GM21367 (cell line): Measurements from ENCODE around the gene AP1G2.
"Not testable (repeated sequence)": the region's sequence is repeated elsewhere in the genome, so short reads cannot be mapped to it uniquely, and the experiment has no call there.

ENCODE experiments used
- ATAC-seq: cut with Tn5 transposase; IDR thresholded peaks from one replicate; pipeline ENCODE4 v1.9.1; 2021; ENCODE audit not compliant: unreplicated experiment

AP1G2 gene

DNA sequence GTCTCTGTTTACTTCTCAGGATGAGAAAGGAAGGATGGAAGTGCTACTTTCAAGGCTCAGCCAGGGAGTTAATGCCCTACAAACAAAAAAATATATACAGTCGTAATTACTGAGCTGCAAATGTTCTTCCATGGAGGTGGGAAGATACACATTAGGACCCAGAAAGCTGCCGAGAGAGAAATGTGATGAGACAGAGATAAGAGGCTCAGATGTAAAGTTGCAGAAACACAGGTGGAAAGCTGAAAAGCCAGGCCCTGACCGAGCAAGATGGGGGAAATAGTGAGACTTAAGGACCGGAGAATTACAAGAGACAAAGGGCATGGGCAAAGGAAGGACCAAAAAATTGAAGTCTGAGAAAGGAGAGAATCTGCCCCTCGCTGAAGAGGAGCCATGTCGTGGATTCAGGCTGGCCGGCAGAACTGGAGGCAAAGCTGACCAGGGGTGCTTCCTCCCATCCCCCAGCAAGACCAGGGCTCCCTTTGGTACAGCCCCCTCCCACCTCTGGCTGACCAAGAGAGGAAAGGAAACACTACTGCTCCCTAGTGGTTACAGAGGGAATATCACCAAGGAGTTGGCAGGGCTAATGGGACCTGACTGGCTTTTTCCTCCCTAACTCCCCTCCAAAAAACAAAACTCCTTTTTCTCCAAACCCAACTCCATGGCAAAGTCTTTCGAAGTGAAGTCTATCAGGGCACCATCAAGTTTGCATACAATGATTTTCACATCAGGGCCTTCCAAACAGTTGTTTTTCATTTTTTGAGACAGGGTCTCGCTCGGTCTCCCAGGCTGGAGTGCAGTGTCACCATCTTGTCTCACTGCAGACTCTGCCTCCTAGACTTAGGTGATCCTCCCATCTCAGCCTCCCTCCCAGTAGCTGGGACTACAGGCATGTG lies 28.1 kb downstream of the AP1G2 start:
- ATAC-seq: no peak

DNA sequence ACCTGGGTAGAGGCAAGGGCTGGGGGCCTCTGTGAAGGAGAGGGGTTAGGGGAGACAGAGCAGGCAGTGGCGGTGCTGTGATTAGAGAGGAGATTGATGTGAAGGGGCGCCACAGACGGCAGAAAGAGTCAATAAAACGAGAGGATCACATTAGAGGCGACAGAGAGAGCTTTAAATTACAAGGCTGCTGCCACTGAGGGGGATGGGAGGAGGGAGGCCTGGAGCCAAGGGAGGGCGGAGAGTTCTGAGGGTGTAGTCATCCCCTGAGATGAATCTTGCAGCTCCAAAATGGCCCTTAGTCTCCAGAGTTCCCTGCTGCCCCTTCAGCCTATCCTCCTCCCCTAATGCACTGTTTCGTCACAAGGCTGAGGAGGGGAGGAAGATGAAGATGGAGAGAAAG lies 28.8 kb downstream of the AP1G2 start:
- ATAC-seq: no peak

DNA sequence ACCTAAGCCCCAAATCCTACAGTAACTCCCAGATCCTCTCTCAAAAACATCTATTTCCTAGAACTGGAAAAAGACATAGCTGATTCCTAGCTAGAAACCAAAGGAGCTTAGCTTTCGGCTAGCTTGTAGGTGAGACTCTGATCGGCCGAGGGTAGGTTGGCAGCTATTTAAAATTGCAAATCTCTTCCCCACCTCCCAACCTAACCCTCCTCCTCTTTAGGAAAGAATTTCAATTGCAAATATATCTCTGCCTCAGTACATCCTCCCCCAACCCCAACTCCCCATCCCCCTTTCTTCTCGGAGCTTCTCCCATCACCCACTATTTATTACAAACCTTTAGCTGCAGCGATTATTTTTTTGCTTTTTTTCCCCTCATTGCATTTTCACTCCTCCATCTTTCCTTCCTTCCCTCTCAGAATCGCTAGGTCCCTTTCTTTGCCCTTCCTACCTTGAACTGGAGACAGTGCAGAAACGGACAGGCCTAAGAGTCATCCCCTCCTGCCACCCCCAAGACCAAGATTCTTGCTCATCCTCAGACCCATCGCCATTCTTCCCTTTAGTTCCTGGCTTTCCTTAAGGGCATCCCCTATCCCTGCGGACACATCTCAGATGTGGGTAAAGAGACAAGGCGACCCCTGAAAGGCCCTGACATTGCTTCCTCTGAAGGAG lies 29.4 kb downstream of the AP1G2 start:
- ATAC-seq: no peak

DNA sequence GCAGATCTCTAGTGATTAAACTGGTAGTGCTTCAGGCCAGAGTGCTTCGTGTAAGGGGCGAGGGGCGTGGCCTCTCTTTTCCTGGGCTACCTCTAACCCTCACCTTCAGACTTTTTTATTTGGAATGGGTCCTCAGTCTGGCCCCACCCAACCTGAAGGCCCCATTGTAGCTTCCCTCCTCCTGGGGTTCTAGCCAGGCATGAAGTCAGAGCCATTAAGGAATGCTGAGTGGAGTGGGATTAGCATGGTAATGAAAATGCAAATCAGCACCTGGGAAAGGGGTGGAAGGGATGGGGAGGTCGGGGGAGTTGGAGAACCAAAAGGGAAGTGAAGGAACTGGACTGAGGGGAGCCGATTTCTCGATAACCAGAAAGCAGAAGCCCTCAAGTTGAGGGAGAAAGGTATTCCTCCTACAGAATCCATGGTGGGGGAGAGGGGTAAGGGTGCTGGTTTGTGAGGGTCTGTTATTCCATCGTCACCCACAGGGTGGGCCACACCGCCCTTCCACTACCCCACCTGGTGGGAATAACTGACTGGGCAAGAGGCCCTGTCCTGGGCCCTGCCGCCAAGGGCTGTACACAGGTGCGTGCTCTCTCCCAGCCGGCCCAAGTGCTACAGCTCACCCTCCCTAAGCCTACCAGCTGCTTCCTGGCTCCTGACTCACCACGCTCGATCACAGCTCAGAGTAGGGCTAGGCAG lies 30.1 kb downstream of the AP1G2 start:
- no peak for ATAC-seq

DNA sequence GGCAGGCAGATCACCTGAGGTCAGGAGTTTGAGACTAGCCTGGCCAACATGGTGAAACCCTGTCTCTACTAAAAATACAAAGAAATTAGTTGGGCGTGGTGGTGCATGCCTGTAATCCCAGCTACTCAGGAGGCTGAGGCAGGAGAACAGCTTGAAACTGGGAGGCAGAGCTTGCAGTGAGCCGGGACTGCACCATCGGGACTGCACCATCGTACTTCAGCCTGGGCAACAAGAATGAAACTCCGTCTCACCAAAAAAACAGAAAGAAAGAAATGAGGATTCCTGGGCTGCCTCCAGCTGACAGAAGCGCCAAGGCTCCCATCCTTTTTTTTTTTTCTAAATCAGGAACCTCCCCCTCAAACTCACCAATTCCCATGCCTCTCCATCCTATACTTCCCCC lies 30.7 kb downstream of the AP1G2 start:
- not testable (repeated sequence) for ATAC-seq

DNA sequence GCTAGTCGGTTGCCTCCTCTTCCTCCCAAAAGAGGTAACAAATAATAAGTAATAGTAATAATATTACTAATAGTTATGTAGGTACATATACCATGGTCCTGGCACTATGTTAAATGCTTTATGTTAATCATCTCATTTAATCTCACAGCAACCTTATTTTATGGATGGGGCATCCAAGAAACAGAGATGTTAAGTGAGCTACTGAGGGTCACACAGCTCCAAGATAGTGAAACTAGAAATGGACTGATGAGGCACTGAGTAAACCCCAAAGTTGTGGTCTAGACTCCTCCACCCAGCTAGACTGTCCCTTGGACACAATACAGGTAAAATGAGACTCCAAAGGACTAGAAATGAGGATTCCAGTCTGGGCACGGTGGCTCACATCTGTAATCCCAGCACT lies 31.1 kb downstream of the AP1G2 start:
- ATAC-seq: no peak

DNA sequence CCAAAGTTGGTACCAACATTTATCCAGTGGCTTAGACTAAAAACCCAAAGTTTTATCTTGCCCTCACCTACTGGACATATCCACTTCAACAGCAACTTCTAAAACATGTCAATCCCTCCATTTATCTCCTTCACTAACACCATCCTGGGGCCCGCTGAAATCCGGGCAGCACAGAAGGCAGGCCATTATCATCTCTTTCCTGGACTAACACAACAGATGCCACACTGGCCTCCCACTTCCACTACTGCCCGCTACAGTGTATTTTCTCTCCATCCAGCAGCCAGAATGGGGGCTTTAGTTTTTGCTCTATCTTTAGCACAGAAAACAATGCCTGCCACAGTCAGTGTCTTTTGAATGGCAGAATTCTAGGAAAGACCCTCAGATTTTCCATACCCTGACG lies 31.6 kb downstream of the AP1G2 start:
- no peak for ATAC-seq

DNA sequence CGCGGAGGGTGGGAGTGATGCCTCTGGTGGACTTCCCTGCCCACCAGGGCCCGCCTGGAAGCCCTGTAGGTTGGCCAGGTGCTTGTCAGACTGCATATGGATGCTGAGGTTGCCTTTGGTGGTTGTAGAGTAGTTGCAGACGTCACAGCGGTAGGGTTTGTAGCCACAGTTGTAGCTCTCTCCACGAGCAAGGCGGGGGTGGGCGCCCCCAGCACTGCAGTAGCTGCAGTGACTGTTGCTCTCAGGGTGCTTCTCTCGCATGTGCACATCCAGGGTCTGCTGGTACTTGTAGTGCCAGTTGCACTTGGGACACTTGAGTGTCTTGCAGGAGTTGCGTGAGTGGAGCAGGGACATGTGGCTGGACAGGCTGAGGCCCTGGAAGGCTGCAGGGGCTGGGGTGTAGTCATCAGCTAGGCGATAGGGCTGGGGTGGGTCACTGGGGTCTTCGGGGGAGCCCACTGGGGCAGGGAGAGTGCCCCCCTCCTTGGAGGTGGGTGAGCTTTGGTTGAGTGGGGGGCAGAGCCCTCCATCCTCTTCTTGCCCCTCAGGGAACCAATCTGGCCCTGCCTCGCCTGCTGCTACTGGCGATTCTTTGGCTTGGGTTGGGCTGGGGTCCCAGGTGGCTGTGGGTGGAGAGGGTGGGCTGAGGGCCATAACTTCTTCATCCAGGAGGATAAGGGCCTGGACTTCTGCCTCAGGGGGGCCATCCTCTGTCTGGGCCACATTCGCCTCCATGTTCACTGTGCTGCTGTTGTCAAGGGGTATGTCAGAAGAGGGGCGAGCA lies 33.7 kb downstream of the AP1G2 start:
- ATAC-seq: no peak

DNA sequence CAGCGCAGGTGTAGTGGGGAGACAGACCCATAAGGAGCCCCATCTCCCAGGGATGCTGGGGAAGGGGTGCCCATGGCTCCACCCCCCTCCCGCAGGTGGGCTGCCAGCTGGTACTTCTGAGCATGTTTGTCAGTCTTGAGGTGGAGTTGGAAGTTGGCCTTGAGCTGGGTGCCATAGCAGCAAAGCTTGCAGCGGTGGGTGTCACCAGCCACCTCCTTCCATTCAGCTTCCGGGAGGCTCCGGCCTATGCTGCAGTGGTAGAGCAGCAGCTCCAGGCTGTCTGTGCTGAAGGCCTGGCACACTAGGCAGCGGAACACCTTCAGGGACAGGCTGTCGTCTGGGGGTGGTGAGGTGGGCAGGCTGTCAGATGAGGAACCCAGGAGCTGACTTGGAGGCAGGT lies 34.9 kb downstream of the AP1G2 start:
- no peak for ATAC-seq

DNA sequence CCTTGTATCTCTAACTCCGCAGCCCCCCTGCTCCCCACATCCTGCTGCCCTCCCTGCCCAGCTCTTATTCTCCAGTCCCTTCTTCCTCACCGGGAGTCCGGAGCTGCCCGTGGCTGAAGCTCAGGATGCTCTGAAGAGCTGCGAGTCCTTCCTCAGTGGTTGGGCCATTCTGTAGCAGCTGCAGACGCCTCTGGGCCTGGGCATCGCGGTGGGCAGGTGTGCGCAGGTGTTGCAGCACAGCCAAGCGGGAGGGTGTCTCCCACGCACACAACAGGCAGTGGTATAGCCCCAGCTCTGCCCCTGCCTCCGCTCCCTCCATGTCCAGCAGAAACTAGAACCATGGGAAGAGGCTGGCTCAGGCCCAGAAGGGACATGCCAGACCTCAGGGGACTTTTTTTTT lies 36.2 kb downstream of the AP1G2 start:
- ATAC-seq: no peak

DNA sequence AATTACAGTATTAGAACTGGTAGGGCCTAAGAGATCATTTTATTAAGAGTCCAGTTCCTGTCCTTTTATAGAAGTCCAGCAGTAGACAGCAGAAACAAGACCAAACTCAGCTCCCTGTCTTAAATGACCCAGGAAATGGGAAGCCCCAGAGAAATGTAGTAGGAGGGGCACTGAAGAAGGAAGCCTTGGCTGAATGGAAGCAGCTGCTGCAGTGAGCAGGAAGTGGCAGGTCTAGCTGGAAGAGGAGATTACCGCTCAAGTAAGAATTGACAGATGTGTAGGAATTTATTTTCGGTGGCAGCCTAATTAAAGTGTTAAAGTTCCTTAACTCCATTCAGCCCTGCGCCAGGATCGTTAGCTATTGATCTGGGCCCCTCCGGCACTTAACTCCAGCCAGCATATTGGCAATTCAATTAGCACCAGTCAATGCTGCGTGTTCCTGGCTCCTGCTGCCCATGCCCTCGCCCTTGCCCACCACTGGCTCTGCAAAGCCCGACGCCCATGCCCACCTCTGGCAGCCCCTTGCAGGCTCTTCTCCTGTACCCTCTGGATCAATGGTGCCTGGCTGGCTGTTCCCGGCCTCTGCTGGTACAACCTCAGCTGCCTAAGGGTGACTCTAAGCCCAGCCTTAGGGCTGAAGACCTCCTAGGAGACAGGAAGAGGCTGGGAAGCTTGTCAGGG lies 37.1 kb downstream of the AP1G2 start:
- ATAC-seq: no peak

DNA sequence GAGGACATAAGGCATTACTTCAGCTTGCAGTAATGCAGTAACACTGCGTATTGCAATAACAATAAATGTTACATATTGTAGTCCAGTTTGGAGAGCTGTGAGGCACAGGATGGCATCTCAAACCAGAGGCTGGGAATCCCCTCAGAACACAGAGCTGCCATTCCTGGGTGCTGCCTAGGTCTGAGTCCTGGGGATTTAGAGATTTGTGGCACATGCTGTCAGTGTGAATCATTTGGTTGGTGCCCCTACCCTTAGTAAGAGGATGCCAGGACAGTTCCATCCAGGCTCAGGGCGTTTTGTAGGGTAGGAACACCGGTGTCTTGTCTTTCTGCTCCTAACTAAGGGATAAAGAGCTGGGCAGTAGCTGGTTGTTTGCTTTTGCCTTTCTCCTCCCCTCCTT lies 38.6 kb downstream of the AP1G2 start:
- ATAC-seq: no peak

DNA sequence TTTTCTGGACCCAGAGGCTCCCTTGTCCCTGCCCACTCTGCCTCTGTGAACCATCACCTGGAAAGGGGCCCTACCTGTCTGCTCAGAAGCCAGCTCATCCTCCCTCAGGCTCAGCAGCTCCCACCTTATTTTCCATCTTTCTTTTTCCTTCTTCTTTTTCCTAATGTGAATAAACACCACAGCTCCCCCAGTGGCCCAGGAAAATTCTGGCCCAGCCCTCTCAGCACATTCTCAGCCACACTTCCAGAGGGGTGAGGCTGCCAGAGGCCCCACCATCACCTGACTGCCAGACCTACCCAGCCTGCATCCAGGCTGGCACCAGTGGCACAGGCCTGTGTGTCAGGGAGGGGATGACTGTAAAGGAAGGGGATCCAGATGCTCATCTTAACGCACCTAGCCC lies 39.0 kb downstream of the AP1G2 start:
- ATAC-seq: no peak

DNA sequence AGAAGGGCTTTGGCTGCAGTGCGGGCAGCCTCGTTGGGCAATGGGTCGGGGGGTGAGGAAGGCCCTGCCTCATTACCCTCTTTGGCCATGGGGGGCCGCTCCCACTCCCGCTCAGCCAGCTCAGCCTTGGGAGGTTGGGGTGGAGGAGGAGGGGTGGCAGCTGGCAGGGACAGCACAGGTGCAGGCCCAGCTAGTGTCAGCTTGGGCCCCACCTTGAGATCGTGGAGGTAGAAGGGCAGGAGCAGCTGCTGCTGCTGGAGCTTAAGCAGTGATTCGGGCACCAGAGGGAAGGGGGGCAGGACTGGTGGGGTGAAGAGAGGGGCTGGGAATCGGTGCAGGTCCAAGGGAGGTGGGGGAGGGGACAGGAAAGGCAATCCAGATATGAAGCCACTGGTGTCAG lies 42.0 kb downstream of the AP1G2 start:
- no peak for ATAC-seq

DNA sequence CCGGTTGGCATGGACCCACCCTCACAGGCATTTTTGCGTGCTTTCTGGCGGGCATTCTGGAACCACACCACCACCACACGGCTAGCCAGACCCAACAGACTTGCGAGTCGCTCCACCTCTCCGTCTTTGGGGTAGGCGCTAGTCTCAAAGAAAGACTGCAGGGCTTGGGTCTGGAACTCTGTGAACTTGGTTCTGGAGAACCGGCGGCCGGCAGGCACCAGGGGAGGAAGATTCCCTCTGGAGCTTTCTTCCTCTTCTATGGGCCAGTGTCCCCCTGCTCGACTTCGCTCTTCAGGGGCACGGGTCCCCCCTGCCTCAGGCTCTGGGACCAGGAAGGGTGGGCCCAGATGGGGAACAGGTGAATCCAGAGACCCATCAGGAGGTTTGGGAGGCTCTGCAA lies 42.6 kb downstream of the AP1G2 start:
- ATAC-seq: no peak

DNA sequence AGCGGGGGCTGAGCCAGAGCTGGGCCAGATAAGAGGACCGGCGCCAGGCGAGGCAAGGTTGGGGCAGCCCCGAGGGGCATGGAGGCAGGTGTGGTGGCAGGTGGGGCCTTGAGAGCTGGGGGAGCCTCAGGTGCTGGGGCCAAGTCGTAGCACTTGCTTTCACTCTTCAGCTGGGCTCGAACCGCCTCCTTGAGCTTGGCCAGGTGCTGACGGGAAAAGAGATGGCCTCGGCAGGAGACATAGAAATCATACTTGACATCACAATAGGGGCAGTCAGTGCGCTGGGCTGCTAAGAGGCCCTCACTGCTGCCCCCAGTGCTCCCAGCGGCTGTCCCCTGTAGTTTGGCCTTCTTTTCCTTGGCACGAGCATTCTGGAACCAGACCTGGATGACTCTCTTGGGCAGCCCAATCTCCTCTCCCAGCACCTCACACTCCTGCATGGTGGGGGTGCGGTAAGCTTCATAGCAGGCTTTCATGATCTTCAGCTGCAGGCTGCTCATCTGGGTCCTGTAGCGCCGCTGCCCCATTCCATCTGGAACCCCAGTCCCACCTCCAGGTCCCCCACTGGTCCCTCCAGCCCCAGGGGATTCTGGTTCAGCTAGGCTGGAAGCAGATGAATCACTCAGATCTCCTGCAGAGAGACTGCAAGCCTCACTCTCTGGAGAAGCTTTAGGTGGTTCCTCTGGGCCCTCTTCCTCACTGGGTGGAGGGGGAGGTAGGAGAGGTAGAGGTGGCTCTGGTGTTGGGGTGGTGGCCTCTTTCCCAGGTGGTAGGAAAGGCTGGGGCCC lies 44.2 kb downstream of the AP1G2 start:
- no peak for ATAC-seq

DNA sequence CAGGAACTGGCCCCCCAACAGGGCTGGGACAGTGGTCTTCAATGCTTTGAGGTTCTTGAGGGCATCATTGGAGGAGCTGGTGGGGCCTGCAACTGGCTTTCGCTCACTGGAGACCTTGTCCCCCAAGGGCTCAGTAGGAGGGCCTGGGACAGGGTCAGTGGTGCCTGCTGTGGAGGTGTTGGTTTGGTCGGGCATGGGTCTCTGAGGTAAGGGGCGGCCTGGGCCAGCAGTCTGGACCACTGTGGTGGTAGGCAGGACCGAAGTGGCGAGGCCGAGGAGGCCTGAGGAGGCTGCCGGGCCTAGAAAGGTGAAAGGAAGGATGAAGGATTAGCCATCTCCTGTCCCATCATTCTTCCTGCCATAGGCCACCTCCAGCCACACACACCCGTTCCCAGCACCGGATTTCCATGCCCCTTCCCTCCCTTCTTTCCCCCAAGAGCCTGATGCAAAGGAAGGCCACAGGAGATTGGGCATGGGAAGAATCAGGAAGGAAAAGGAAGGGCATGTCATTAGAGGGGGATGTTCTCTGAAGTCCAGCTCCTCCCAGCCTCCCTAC lies 44.9 kb downstream of the AP1G2 start:
- ATAC-seq: no peak

DNA sequence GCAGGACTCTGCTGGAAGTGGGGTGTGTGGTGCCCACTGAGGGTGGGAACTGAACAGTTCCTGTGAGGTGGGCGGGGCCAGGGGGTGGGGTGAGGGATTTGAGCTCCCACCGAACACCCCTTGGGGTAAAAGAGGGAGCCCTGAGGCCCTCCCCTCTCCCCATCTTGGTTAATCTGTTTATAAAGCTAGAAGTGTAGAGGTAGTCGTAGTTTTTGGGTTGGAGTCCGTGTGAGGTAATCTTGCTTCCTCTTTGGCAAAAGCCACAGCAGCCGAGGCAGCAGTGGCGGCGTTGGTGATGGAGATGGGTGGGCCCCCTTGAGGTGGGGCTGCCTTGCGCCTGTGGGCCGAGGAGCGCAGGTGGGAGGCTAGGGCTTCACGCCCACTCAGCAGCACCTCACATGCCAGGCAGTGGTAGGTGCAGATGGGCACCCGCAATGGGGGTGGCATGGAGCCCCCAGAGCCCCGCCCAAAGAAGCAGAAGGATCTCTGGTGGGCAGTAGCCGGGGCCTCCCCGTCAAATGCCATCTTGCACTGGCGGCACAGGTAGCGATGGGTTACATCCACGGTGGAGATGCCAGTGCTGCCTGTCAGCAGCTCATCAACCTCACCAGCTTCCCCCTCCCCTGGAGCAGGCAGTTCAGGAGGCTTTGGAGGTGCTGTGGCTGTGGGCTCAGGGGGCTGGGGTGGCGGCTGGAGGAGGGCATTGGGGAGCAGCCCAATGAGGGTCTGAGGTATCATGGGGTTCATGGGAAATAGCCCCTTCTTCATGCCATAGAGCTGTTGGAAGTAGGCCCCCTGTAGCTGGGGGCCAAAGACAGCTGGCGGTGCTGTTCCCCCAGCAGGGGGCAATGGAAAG lies 45.6 kb downstream of the AP1G2 start:
- ATAC-seq: no peak
